Measurements from ENCODE around the gene SLC16A10. TPM values are rescaled to one million over a fixed set of nuclear protein-coding genes. Genes with fewer than 3 reads are reported as not detected.
"Not testable (repeated sequence)": the region's sequence is repeated elsewhere in the genome, so short reads cannot be mapped to it uniquely, and the experiment has no call there.

SLC16A10 gene
- total and polyA plus RNA-seq, 7 experiments from 2014 or later, result 1.6 to 27.7 (median 16.7) TPM

DNA sequence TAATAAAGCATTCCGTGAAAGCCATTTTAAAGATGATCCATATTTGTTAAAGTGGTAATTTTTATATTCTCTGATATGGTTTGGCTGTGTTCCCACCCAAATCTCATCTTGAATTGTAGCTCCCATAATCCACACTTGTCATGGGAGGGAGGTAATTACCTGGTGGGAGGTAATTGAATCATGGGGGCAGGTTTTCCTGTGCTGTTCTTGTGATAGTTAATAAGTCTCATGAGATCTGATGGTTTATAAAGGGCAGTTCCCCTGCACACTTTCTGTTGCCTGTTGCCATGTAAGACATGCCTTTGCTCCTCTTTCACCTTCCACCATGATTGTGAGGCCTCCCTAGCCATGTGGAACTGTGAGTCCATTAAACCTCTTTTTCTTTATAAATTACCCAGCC, 8.2 kb downstream of the SLC16A10 start:
- ChIA-PET CTCF (interaction anchor here (0.5 to 1.2 kb wide), 2 partner anchors 10 to 117 kb away, joined by 3 read pairs; no protein-coding TSS in a partner anchor), POLR2A (interaction anchor here (1.0 to 1.8 kb wide), 3 partner anchors 8 to 17 kb away, joined by 4 to 12 read pairs (median 5); partner anchors contain the start of gene SLC16A10)
- not testable (repeated sequence) for H3K27me3 Mint-ChIP-seq; ATAC-seq; H3K4me3 ChIP-seq (ENCODE audit: low read length); DNase-seq; H3K9me3 ChIP-seq (ENCODE audit: control insufficient read depth in 2 of 3, low read length in 3 of 3); H3K36me3 ChIP-seq (ENCODE audit: control insufficient read depth in 2 of 3, insufficient read depth in 3 of 3, low read length in 3 of 3); H3K27me3 ChIP-seq (ENCODE audit: control insufficient read depth in 2 of 2, insufficient read depth in 2 of 2, low read length in 2 of 2); H3K27ac ChIP-seq (ENCODE audit: low read depth, low read length)
- peaks cover 0 to 30% of the 10 kb centered on the region in 2 donors for H3K4me1 ChIP-seq (ENCODE audit: control insufficient read depth in 2 of 2, insufficient read depth in 2 of 2, low read length in 2 of 2)
- Mint-ChIP-seq H3K4me3 (peak overlapping the region in 4 of 10 donors; percentile 62 to 79 (median 72)), H3K27ac (peak overlapping the region in 8 of 9 donors; percentile 81 to 95 (median 92)), H3K9me3 (peaks cover 0 to 15% (median 2%) of the 10 kb centered on the region in 11 donors), H3K4me1 (peaks cover 7 to 75% (median 59%) of the 10 kb centered on the region in 7 donors), H3K36me3 (peaks cover 0 to 15% (median 2%) of the 10 kb centered on the region in 5 donors)
- intact Hi-C loops (cut with micrococcal nuclease), result loop anchor here in 1 of 2 donors (10.0 kb wide), 1 partner anchor 929 kb away; no protein-coding TSS in a partner anchor

DNA sequence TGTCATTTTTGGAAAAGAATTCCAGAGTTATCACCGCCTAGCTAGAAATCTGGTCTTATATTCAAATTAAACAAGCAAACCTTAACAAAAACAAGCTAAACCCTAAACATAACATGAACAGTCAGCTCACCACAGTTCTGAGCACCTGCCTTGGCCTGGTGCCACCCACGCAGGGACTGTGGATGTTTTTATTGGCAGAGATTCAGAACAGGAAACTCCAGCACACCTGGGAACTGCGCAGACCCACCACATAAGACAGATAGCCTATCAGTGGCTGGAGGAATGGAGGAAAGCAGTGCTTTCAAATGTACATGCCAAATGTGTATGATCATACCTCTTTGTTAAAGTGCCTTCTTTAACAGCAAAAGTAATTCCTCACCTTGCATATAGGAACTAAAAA, 8.9 kb downstream of the SLC16A10 start:
- intact Hi-C loops (cut with micrococcal nuclease), result loop anchor here in 1 of 2 donors (1.0 to 10.0 kb wide), 4 partner anchors 8 to 929 kb away; no protein-coding TSS in a partner anchor
- peak overlapping the region; percentile 38 to 95 (median 92) for H3K27ac Mint-ChIP-seq
- peak overlapping the region; percentile 45 for H3K27ac ChIP-seq (ENCODE audit: low read depth, low read length)

DNA sequence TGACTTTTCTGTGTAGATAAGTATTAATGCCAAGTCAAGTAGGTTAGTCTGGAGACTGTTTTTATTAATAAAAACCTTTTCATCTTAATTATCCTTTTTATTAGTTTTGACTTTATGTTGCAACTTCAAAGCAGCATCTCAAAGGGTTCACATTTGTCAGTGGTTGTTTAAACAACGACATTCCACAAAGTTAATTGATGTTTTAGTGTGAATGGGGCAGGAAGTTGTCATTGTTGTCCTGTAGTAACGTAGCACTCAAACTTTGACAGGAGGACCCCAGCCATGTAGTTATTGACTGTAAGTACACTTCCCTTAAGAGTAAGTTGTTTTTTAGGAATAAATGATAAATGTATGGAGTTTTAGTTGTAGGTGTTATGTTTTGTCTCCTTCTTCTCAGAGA, 11.3 kb downstream of the SLC16A10 start:
- intact Hi-C loops (cut with micrococcal nuclease), result loop anchor here in 1 of 2 donors (10.0 kb wide), 1 partner anchor 926 kb away; no protein-coding TSS in a partner anchor
- CTCF ChIA-PET, result no interaction called here
- Mint-ChIP-seq H3K27ac (peak overlapping the region in 1 of 9 donors; percentile 6), H3K27me3 (no peaks in the 10 kb centered on the region), H3K4me1 (peaks cover 5 to 53% (median 44%) of the 10 kb centered on the region in 7 donors), H3K4me3 (no peak overlapping the region), H3K36me3 (peaks cover 0 to 19% (median 13%) of the 10 kb centered on the region in 5 donors), H3K9me3 (peaks cover 0 to 15% (median 2%) of the 10 kb centered on the region in 11 donors)
- Histone ChIP-seq H3K36me3 (ENCODE audit: control insufficient read depth in 2 of 3, insufficient read depth in 3 of 3, low read length in 3 of 3) (no peaks in the 10 kb centered on the region), H3K4me3 (ENCODE audit: low read length) (no peak overlapping the region), H3K9me3 (ENCODE audit: control insufficient read depth in 2 of 3, low read length in 3 of 3) (no peaks in the 10 kb centered on the region), H3K4me1 (ENCODE audit: control insufficient read depth in 2 of 2, insufficient read depth in 2 of 2, low read length in 2 of 2) (peaks cover 0 to 30% of the 10 kb centered on the region in 2 donors), H3K27ac (ENCODE audit: low read depth, low read length) (no peak overlapping the region), H3K27me3 (ENCODE audit: control insufficient read depth in 2 of 2, insufficient read depth in 2 of 2, low read length in 2 of 2) (no peaks in the 10 kb centered on the region)
- ATAC-seq (no peak), DNase-seq (no peak)
- POLR2A ChIA-PET, result no interaction called here

More for the DNA sequence above, 8.9 kb downstream of the SLC16A10 start:
- ATAC-seq, result peak; percentile 90
- Mint-ChIP-seq H3K27me3 (no peaks in the 10 kb centered on the region), H3K4me3 (peak overlapping the region in 9 of 10 donors; percentile 38 to 82 (median 68)), H3K36me3 (peaks cover 0 to 17% (median 4%) of the 10 kb centered on the region in 5 donors), H3K9me3 (peaks cover 0 to 15% (median 2%) of the 10 kb centered on the region in 11 donors), H3K4me1 (peaks cover 7 to 68% (median 53%) of the 10 kb centered on the region in 7 donors)
- Histone ChIP-seq H3K4me3 (ENCODE audit: low read length) (no peak overlapping the region), H3K36me3 (ENCODE audit: control insufficient read depth in 2 of 3, insufficient read depth in 3 of 3, low read length in 3 of 3) (no peaks in the 10 kb centered on the region), H3K9me3 (ENCODE audit: control insufficient read depth in 2 of 3, low read length in 3 of 3) (no peaks in the 10 kb centered on the region), H3K4me1 (ENCODE audit: control insufficient read depth in 2 of 2, insufficient read depth in 2 of 2, low read length in 2 of 2) (peaks cover 0 to 30% of the 10 kb centered on the region in 2 donors), H3K27me3 (ENCODE audit: control insufficient read depth in 2 of 2, insufficient read depth in 2 of 2, low read length in 2 of 2) (no peaks in the 10 kb centered on the region)
- CTCF ChIA-PET, result interaction anchor here (0.5 to 1.1 kb wide), 2 partner anchors 77 to 117 kb away, joined by 3 read pairs; no protein-coding TSS in a partner anchor
- DNase-seq, result peak in 8 of 9 donors; percentile 15 to 85 (median 82)
- POLR2A ChIA-PET, result interaction anchor here (0.6 to 1.8 kb wide), 5 partner anchors 8 to 101 kb away, joined by 3 to 12 read pairs (median 4); partner anchors contain the start of gene SLC16A10

DNA sequence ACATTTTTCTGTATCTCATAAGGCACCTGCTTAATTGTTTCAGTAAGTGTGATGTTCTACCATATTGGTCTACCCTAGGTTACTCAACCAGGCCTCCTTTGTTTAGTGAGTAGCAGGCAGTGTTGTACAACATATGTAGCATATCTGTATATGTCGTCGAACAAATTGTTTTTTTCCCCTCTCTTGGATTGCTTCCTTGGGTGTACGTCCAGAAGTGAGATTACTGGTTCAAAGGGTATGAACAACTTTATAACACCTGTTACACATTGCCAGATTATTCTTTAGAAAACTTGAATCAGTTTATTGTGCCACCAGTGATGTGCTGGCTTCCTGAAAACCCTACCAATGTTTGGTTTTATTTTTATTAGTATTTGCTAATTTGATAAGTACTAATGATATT, 14.7 kb downstream of the SLC16A10 start:
- H3K9me3 ChIP-seq (ENCODE audit: control insufficient read depth in 2 of 3, low read length in 3 of 3), result no peaks in the 10 kb centered on the region
- CTCF ChIA-PET, result interaction anchor here (0.7 kb wide), 1 partner anchor 647 kb away, joined by 4 read pairs; no protein-coding TSS in a partner anchor
- POLR2A ChIA-PET, result interaction anchor here (0.6 to 1.5 kb wide), 2 partner anchors 10 to 12 kb away, joined by 3 to 4 read pairs; no protein-coding TSS in a partner anchor
- no peak overlapping the region for H3K27ac ChIP-seq (ENCODE audit: low read depth, low read length)
- Mint-ChIP-seq H3K4me1 (peaks cover 3 to 52% (median 43%) of the 10 kb centered on the region in 7 donors), H3K36me3 (peaks cover 0 to 35% (median 27%) of the 10 kb centered on the region in 5 donors), H3K4me3 (no peak overlapping the region), H3K27me3 (no peaks in the 10 kb centered on the region), H3K9me3 (peaks cover 0 to 9% (median 3%) of the 10 kb centered on the region in 11 donors), H3K27ac (no peak overlapping the region)
- no peak for ATAC-seq
- H3K36me3 ChIP-seq (ENCODE audit: control insufficient read depth in 2 of 3, insufficient read depth in 3 of 3, low read length in 3 of 3), result no peaks in the 10 kb centered on the region
- no peak for DNase-seq
- no peak overlapping the region for H3K4me3 ChIP-seq (ENCODE audit: low read length)
- H3K27me3 ChIP-seq (ENCODE audit: control insufficient read depth in 2 of 2, insufficient read depth in 2 of 2, low read length in 2 of 2), result no peaks in the 10 kb centered on the region
- intact Hi-C loops (cut with micrococcal nuclease), result no loop called here
- peaks cover 0 to under 1% of the 10 kb centered on the region in 2 donors for H3K4me1 ChIP-seq (ENCODE audit: control insufficient read depth in 2 of 2, insufficient read depth in 2 of 2, low read length in 2 of 2)

DNA sequence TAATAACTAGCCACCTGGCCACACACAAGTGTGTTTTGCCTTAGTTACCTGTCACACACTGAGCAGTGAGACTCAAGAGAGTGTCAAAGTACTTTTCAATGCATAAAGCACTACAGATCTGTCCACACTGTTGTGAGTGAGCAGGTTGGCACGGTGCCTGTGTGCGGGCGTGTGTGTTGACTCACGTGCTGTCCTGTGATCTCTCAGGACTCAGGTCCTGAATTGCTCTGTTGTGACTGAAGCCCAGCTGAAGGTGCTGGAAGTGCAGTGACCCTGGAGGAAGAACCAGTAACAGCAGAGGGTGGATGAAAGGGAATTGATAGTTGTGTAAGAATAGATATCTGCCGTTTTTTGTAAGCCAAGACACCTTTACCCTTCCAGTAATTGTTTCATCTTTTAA, 18.3 kb downstream of the SLC16A10 start:
- Mint-ChIP-seq H3K4me3 (peak overlapping the region in 2 of 10 donors; percentile 1 to 2), H3K9me3 (peaks cover 0 to 16% (median 9%) of the 10 kb centered on the region in 11 donors), H3K36me3 (peaks cover 7 to 52% (median 37%) of the 10 kb centered on the region in 5 donors), H3K27ac (peak overlapping the region in 4 of 9 donors; percentile 44 to 71 (median 61)), H3K4me1 (peaks cover 3 to 61% (median 38%) of the 10 kb centered on the region in 7 donors), H3K27me3 (no peaks in the 10 kb centered on the region)
- Histone ChIP-seq H3K36me3 (ENCODE audit: control insufficient read depth in 2 of 3, insufficient read depth in 3 of 3, low read length in 3 of 3) (no peaks in the 10 kb centered on the region), H3K9me3 (ENCODE audit: control insufficient read depth in 2 of 3, low read length in 3 of 3) (peaks cover 0 to 4% (median 0%) of the 10 kb centered on the region in 3 experiments), H3K27ac (ENCODE audit: low read depth, low read length) (no peak overlapping the region), H3K4me3 (ENCODE audit: low read length) (no peak overlapping the region), H3K27me3 (ENCODE audit: control insufficient read depth in 2 of 2, insufficient read depth in 2 of 2, low read length in 2 of 2) (no peaks in the 10 kb centered on the region), H3K4me1 (ENCODE audit: control insufficient read depth in 2 of 2, insufficient read depth in 2 of 2, low read length in 2 of 2) (no peaks in the 10 kb centered on the region)
- intact Hi-C loops (cut with micrococcal nuclease), result loop anchor here in 1 of 2 donors (1.0 kb wide), 1 partner anchor 9 kb away; no protein-coding TSS in a partner anchor
- ATAC-seq (peak; percentile 34), DNase-seq (no peak)
- POLR2A ChIA-PET, result no interaction called here
- CTCF ChIA-PET, result interaction anchor here (1.1 to 1.7 kb wide), 2 partner anchors 10 to 105 kb away, joined by 3 read pairs; no protein-coding TSS in a partner anchor

DNA sequence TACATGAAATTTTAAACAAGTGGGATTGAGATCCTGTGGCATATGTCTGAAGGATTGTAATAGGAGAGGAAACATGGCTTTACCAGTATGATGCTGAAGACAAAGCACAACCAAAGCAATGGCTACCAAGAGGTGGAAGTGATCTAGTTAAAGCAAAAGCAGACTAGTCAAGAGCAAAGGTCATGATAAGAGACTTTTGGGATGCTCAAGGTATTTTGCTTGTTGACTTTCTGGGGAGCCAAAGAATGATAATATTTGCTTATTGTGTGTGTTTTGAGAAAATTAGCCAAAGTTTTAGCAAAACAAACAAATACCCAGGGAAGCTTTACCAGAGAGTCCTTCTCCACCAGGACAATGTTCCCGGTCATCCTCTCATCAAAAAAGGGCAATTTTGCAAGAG, 20.3 kb downstream of the SLC16A10 start:
- DNase-seq (no peak), ATAC-seq (no peak)
- no peaks in the 10 kb centered on the region for H3K27me3 ChIP-seq (ENCODE audit: control insufficient read depth in 2 of 2, insufficient read depth in 2 of 2, low read length in 2 of 2)
- H3K4me3 Mint-ChIP-seq, result no peak overlapping the region
- H3K27ac Mint-ChIP-seq, result no peak overlapping the region
- H3K4me1 Mint-ChIP-seq, result peaks cover 3 to 74% (median 49%) of the 10 kb centered on the region in 7 donors
- no peak overlapping the region for H3K27ac ChIP-seq (ENCODE audit: low read depth, low read length)
- ChIA-PET POLR2A (interaction anchor here (0.7 kb wide), 1 partner anchor 151 kb away, joined by 3 read pairs; a partner anchor contains a TSS), CTCF (no interaction called here)
- H3K36me3 ChIP-seq (ENCODE audit: control insufficient read depth in 2 of 3, insufficient read depth in 3 of 3, low read length in 3 of 3), result no peaks in the 10 kb centered on the region
- intact Hi-C loops (cut with micrococcal nuclease), result no loop called here
- no peaks in the 10 kb centered on the region for H3K27me3 Mint-ChIP-seq
- peaks cover 0 to 16% (median 9%) of the 10 kb centered on the region in 11 donors for H3K9me3 Mint-ChIP-seq
- no peak overlapping the region for H3K4me3 ChIP-seq (ENCODE audit: low read length)
- peaks cover 7 to 52% (median 28%) of the 10 kb centered on the region in 5 donors for H3K36me3 Mint-ChIP-seq
- H3K9me3 ChIP-seq (ENCODE audit: control insufficient read depth in 2 of 3, low read length in 3 of 3), result peaks cover 0 to 4% (median 0%) of the 10 kb centered on the region in 3 experiments
- no peaks in the 10 kb centered on the region for H3K4me1 ChIP-seq (ENCODE audit: control insufficient read depth in 2 of 2, insufficient read depth in 2 of 2, low read length in 2 of 2)

All from naive thymus-derived CD4-positive, alpha-beta T cell (primary cell).